Progenitor cell of endocrine pancreas (in vitro differentiated cells): ENCODE results near the gene SNAP47. TPM values are rescaled to one million over a fixed set of nuclear protein-coding genes. Genes with fewer than 3 reads are reported as not detected.

Experiments
- DNase-seq: peaks from one replicate; pipeline ENCODE4 v3.0.0; 2021; ENCODE audit warnings: low spot score; ENCODE audit not compliant: unreplicated experiment
- H3K27ac Mint-ChIP-seq: 2 replicates; pipeline ENCODE4 v1.8.0; 2021; ENCODE audit warnings: mild to moderate bottlenecking, moderate library complexity, mixed read lengths
- H3K27me3 Mint-ChIP-seq: 2 replicates; pipeline ENCODE4 v1.8.0; 2021; ENCODE audit warnings: mixed read lengths
- H3K36me3 Mint-ChIP-seq: 2 replicates; pipeline ENCODE4 v1.8.0; 2022; ENCODE audit warnings: mixed read lengths; ENCODE audit not compliant: insufficient read depth
- H3K4me1 Mint-ChIP-seq: 2 replicates; pipeline ENCODE4 v1.8.0; 2021; ENCODE audit warnings: low read depth, mixed read lengths
- H3K4me3 Mint-ChIP-seq: 2 replicates; pipeline ENCODE4 v1.8.0; 2021; ENCODE audit warnings: low read depth, mild to moderate bottlenecking, moderate library complexity, mixed read lengths
- H3K9me3 Mint-ChIP-seq: 2 replicates; pipeline ENCODE4 v1.8.0; 2021; ENCODE audit warnings: low read depth, mixed read lengths
- CTCF ChIP-seq: fragments of 200-600 bp; sonication (generic); IDR thresholded peaks from one replicate; pipeline ENCODE4 v1.5.0; 2021; ENCODE audit warnings: antibody characterized with exemption, mild to moderate bottlenecking; ENCODE audit not compliant: unreplicated experiment
- total RNA-seq: library from RNA; stranded (reverse); gene quantifications from 2 replicates; pipeline ENCODE4 v1.2.1, GENCODE V29; 2021

SNAP47 gene
- total RNA-seq, 1 donor from 2014 or later = 39.6 TPM

DNA sequence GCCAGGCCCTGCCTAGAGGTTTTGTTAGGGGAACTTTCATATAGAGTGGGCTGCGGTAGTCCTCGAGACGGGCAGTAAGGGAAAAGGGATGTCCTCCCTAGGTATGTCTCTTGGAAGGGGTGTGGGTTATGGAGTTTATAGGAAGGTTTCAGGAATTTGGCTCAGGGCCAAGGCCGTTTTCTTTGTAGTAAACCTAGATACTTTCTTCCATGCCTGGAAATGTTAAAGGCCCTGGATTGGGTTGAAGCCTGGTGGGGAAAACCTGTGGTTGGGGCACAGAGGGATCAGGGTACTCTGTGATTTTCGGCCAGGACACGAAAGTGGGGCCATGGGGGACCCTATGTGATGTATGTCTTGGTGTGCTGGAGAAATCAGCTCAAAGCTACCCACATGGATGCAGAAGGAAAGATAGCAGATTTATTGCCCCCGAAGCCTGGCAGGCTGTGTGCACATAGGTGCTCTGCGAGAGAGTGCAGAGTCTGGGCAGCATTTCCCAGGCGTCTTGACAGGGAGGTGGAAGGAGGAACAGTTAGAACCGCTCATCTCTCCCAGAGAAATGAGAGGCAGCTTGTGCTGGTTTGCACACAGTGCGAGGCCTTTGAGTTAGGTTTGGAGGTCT is 1.7 kb downstream of the SNAP47 start:
- H3K36me3 Mint-ChIP-seq = no peaks in the 10 kb centered on the region
- peak overlapping the region; percentile 91 for H3K4me3 Mint-ChIP-seq
- DNase-seq = no peak
- no peaks in the 10 kb centered on the region for H3K9me3 Mint-ChIP-seq
- H3K4me1 Mint-ChIP-seq = peaks cover 9% of the 10 kb centered on the region
- TF ChIP-seq CTCF = no peak
- no peaks in the 10 kb centered on the region for H3K27me3 Mint-ChIP-seq
- H3K27ac Mint-ChIP-seq = no peak overlapping the region

GRCh38 chr1:227738820-227739219 is 3.6 kb downstream of the SNAP47 start:
- no peak for DNase-seq
- no peaks in the 10 kb centered on the region for H3K9me3 Mint-ChIP-seq
- H3K36me3 Mint-ChIP-seq = no peaks in the 10 kb centered on the region
- no peak overlapping the region for H3K27ac Mint-ChIP-seq
- TF ChIP-seq CTCF = no peak
- H3K27me3 Mint-ChIP-seq = no peaks in the 10 kb centered on the region
- H3K4me3 Mint-ChIP-seq = no peak overlapping the region
- peaks cover 9% of the 10 kb centered on the region for H3K4me1 Mint-ChIP-seq

DNA sequence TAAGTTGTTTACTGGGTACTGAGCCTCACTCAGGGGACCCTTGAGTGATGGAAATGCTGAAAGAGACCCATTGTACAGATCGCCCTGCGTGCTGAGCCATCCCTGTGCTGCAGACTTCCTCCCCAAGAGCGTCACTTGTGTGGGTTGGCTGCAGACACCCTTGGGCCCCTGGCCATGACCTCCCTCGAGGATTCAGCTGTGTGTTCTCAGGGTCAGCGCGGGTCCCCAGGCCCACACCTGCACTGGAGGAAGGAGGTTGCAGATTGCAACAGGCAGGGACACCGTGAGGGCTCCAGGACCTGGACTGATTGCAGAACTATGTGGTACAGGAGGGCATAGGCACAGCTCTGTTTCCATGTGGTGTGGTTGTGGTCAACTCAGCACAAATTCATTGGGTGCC is 4.4 kb downstream of the SNAP47 start:
- no peaks in the 10 kb centered on the region for H3K9me3 Mint-ChIP-seq
- no peaks in the 10 kb centered on the region for H3K36me3 Mint-ChIP-seq
- DNase-seq = no peak
- peaks cover 5% of the 10 kb centered on the region for H3K4me1 Mint-ChIP-seq
- no peak for TF ChIP-seq CTCF
- no peak overlapping the region for H3K27ac Mint-ChIP-seq
- H3K27me3 Mint-ChIP-seq = no peaks in the 10 kb centered on the region
- H3K4me3 Mint-ChIP-seq = no peak overlapping the region

GRCh38 chr1:227740401-227740960 is 5.2 kb downstream of the SNAP47 start:
- H3K4me1 Mint-ChIP-seq = peaks cover 5% of the 10 kb centered on the region
- no peak for DNase-seq
- H3K27ac Mint-ChIP-seq = peak overlapping the region; percentile 52

GRCh38 chr1:227741166-227741870 is 6.1 kb downstream of the SNAP47 start:
- Mint-ChIP-seq H3K4me3 (no peak overlapping the region), H3K9me3 (no peaks in the 10 kb centered on the region), H3K36me3 (no peaks in the 10 kb centered on the region), H3K4me1 (no peaks in the 10 kb centered on the region), H3K27me3 (no peaks in the 10 kb centered on the region), H3K27ac (no peak overlapping the region)
- TF ChIP-seq CTCF = no peak
- no peak for DNase-seq

More at GRCh38 chr1:227740401-227740960, 5.2 kb downstream of the SNAP47 start:
- Mint-ChIP-seq H3K4me3 (no peak overlapping the region), H3K9me3 (no peaks in the 10 kb centered on the region), H3K27me3 (no peaks in the 10 kb centered on the region), H3K36me3 (no peaks in the 10 kb centered on the region)
- TF ChIP-seq CTCF = no peak
